GM23338 (cell line): ENCODE data around the gene ANO7. TPM values are rescaled to one million over a fixed set of nuclear protein-coding genes. Genes with fewer than 3 reads are reported as not detected.

Experiments used
- ATAC-seq: fragments of 200-7000 bp; cut with Tn5 transposase; 3 replicates; pipeline ENCODE4 v1.9.1; 2020
- DNase-seq: peaks from one replicate; pipeline ENCODE4 v3.0.0-alpha.2; 2015; ENCODE audit warnings: low spot score
- H2AFZ ChIP-seq: fragments of 200-600 bp; sonication (generic); 2 replicates; pipeline ENCODE4 v1.8.0; 2016; ENCODE audit warnings: antibody characterized with exemption, mild to moderate bottlenecking, moderate library complexity
- H3F3A ChIP-seq: fragments of 200-600 bp; sonication (generic); replicated peaks from 2 replicates; pipeline ENCODE4 v1.8.0; 2017; ENCODE audit warnings: antibody characterized with exemption, mixed run types, low read depth
- H3K27ac ChIP-seq: fragments of 200-600 bp; sonication (generic); 2 replicates; pipeline ENCODE4 v1.6.1; 2016; ENCODE audit warnings: low read depth
- H3K27me3 ChIP-seq: fragments of 200-600 bp; sonication (generic); 2 replicates; pipeline ENCODE4 v1.8.0; 2016; ENCODE audit warnings: mild to moderate bottlenecking, mixed run types, moderate library complexity; ENCODE audit not compliant: insufficient read depth
- H3K36me3 ChIP-seq: fragments of 200-600 bp; sonication (generic); 2 replicates; pipeline ENCODE4 v1.8.0; 2016; ENCODE audit warnings: mild to moderate bottlenecking; ENCODE audit not compliant: insufficient read depth
- H3K4me1 ChIP-seq: fragments of 200-600 bp; sonication (generic); 2 replicates; pipeline ENCODE4 v1.8.0; 2016; ENCODE audit warnings: mild to moderate bottlenecking, moderate library complexity; ENCODE audit not compliant: insufficient read depth
- H3K4me2 ChIP-seq: fragments of 200-600 bp; sonication (generic); 2 replicates; pipeline ENCODE4 v1.7.1; 2017; ENCODE audit warnings: mixed run types
- H3K4me3 ChIP-seq: fragments of 200-600 bp; sonication (generic); 2 replicates; pipeline ENCODE4 v1.6.1; 2016; ENCODE audit warnings: mixed run types
- H3K79me2 ChIP-seq: fragments of 200-600 bp; sonication (generic); replicated peaks from 2 replicates; pipeline ENCODE4 v1.8.0; 2017; ENCODE audit warnings: mild to moderate bottlenecking; ENCODE audit not compliant: insufficient read depth
- H3K9me2 ChIP-seq: fragments of 200-600 bp; sonication (generic); 2 replicates; pipeline ENCODE4 v1.8.0; 2017; ENCODE audit not compliant: insufficient read depth
- H4K20me1 ChIP-seq: fragments of 200-600 bp; sonication (generic); replicated peaks from 2 replicates; pipeline ENCODE4 v1.8.0; 2017; ENCODE audit warnings: mild to moderate bottlenecking; ENCODE audit not compliant: insufficient read depth
- H3K27ac Mint-ChIP-seq: 2 replicates; pipeline ENCODE4 v1.8.0; 2020; ENCODE audit warnings: inconsistent platforms, mild to moderate bottlenecking, moderate library complexity, mixed read lengths
- H3K27me3 Mint-ChIP-seq: 3 replicates; pipeline ENCODE4 v1.8.0; 2022; ENCODE audit warnings: low read depth, mild to moderate bottlenecking, moderate library complexity, mixed read lengths, inconsistent platforms; ENCODE audit not compliant: insufficient read depth, poor library complexity
- H3K36me3 Mint-ChIP-seq: 3 replicates; pipeline ENCODE4 v1.8.0; 2021; ENCODE audit warnings: low read depth, mild to moderate bottlenecking, inconsistent platforms, moderate library complexity, mixed read lengths
- H3K4me1 Mint-ChIP-seq: 3 replicates; pipeline ENCODE4 v1.8.0; 2020; ENCODE audit warnings: mild to moderate bottlenecking, inconsistent platforms, mixed read lengths
- H3K4me3 Mint-ChIP-seq: 3 replicates; pipeline ENCODE4 v1.8.0; 2021; ENCODE audit warnings: moderate library complexity, mild to moderate bottlenecking, inconsistent platforms, mixed read lengths
- H3K9me3 Mint-ChIP-seq: 3 replicates; pipeline ENCODE4 v1.8.0; 2020; ENCODE audit warnings: moderate library complexity, mild to moderate bottlenecking, inconsistent platforms, mixed read lengths
- CREB1 ChIP-seq: fragments of 250-450 bp; sonication (Bioruptor Pico); IDR thresholded peaks from 2 replicates; pipeline ENCODE4 v1.5.0; 2020; ENCODE audit warnings: low read depth, mild to moderate bottlenecking, moderate library complexity
- EZH2 ChIP-seq: fragments of 200-600 bp; sonication (generic); IDR thresholded peaks from one replicate; pipeline ENCODE4 v1.8.0; 2017; ENCODE audit warnings: antibody characterized with exemption, mild to moderate bottlenecking, low read depth; ENCODE audit not compliant: unreplicated experiment
- EZH2phosphoT487 ChIP-seq: fragments of 200-600 bp; sonication (generic); IDR thresholded peaks from one replicate; pipeline ENCODE4 v1.8.1; 2018; ENCODE audit warnings: antibody characterized with exemption; ENCODE audit not compliant: unreplicated experiment
- POLR2AphosphoS5 ChIP-seq: IDR thresholded peaks from 2 replicates; pipeline ENCODE4 v1.6.1; 2016; ENCODE audit warnings: antibody characterized with exemption, low read depth
- ZNF114 ChIP-seq: fragments of 250-450 bp; sonication (Bioruptor Pico); IDR thresholded peaks from 2 replicates; pipeline ENCODE4 v1.5.0; 2020; ENCODE audit warnings: mild to moderate bottlenecking, moderate library complexity
- ZNF331 ChIP-seq: fragments of 250-450 bp; sonication (Bioruptor Pico); IDR thresholded peaks from 2 replicates; pipeline ENCODE4 v1.5.0; 2020; ENCODE audit warnings: low read depth, mild to moderate bottlenecking, moderate library complexity
- polyA plus RNA-seq: library from polyadenylated mRNA; unstranded; fragments of >200 nt; fragmentation: Nextera tagmentation; extraction: Ambion mirVana; gene quantifications from 2 replicates; pipeline ENCODE4 v1.2.1, GENCODE V29; 2016
- total RNA-seq: library from RNA; depleted of rRNA; stranded (reverse); fragments of >200 nt; shearing (Covaris generic); gene quantifications from 2 replicates; pipeline ENCODE4 v1.2.3, GENCODE V29; 2014
- TF ChIP-seq, protein P1 (sequence below), 2 experiments: fragments of 200-600 bp in 1 of 2; sonication (generic) in 1 of 2; conservative IDR thresholded peaks; 2 replicates each; pipeline versions ENCODE4 v1.5.1 to v1.6.1; 2016 to 2017; ENCODE audit warnings: antibody characterized with exemption in 2 of 2, low read depth in 2 of 2, mild to moderate bottlenecking in 2 of 2, moderate library complexity in 1 of 2
- TF ChIP-seq, protein P2 (sequence below): IDR thresholded peaks from 2 replicates; pipeline ENCODE4 v1.6.1; 2016; ENCODE audit warnings: antibody characterized with exemption
- TF ChIP-seq, protein P3 (sequence below): IDR thresholded peaks from one replicate; pipeline ENCODE4 v1.6.1; 2018; ENCODE audit warnings: antibody characterized with exemption; ENCODE audit not compliant: unreplicated experiment
- TF ChIP-seq, protein P4 (sequence below): fragments of 250-450 bp; sonication (Bioruptor Pico); IDR thresholded peaks from 2 replicates; pipeline ENCODE4 v1.5.0; 2020; ENCODE audit warnings: mild to moderate bottlenecking, moderate library complexity

ANO7 gene
- total and polyA plus RNA-seq, 2 experiments from 2014 or later, result 3.6 to 5.1 TPM

DNA sequence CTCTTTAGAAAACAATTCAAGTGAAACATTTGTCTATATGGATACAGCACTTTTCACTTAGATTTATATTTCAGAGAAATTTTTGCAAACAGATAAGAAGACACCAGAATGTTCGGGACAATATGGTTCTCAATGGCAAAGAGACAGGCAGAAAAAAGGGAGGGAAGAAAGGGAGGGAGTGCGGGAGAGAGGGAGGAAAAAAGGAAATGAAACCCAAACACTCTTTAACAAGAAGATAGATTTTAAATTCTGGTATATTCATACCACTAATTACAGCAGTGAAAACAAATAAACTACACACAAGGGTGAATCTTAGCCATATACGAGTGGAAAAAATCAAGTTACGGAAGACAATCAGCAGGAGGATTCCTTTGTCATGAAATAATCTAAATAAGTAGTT, 42.2 kb upstream of the ANO7 start (continued):
- TF ChIP-seq, protein P1, sequence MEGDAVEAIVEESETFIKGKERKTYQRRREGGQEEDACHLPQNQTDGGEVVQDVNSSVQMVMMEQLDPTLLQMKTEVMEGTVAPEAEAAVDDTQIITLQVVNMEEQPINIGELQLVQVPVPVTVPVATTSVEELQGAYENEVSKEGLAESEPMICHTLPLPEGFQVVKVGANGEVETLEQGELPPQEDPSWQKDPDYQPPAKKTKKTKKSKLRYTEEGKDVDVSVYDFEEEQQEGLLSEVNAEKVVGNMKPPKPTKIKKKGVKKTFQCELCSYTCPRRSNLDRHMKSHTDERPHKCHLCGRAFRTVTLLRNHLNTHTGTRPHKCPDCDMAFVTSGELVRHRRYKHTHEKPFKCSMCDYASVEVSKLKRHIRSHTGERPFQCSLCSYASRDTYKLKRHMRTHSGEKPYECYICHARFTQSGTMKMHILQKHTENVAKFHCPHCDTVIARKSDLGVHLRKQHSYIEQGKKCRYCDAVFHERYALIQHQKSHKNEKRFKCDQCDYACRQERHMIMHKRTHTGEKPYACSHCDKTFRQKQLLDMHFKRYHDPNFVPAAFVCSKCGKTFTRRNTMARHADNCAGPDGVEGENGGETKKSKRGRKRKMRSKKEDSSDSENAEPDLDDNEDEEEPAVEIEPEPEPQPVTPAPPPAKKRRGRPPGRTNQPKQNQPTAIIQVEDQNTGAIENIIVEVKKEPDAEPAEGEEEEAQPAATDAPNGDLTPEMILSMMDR (conservative IDR thresholded peaks at IDR 0.05; ENCODE audit: low read depth in 2 of 2), result no peak
- no peak for TF ChIP-seq EZH2
- TF ChIP-seq, protein P2, sequence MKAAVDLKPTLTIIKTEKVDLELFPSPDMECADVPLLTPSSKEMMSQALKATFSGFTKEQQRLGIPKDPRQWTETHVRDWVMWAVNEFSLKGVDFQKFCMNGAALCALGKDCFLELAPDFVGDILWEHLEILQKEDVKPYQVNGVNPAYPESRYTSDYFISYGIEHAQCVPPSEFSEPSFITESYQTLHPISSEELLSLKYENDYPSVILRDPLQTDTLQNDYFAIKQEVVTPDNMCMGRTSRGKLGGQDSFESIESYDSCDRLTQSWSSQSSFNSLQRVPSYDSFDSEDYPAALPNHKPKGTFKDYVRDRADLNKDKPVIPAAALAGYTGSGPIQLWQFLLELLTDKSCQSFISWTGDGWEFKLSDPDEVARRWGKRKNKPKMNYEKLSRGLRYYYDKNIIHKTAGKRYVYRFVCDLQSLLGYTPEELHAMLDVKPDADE, result no peak
- no peak for TF ChIP-seq EZH2phosphoT487
- no peak for TF ChIP-seq POLR2AphosphoS5
- no peak for TF ChIP-seq ZNF331 (CRISPR knock-in tag)
- TF ChIP-seq, protein P3, sequence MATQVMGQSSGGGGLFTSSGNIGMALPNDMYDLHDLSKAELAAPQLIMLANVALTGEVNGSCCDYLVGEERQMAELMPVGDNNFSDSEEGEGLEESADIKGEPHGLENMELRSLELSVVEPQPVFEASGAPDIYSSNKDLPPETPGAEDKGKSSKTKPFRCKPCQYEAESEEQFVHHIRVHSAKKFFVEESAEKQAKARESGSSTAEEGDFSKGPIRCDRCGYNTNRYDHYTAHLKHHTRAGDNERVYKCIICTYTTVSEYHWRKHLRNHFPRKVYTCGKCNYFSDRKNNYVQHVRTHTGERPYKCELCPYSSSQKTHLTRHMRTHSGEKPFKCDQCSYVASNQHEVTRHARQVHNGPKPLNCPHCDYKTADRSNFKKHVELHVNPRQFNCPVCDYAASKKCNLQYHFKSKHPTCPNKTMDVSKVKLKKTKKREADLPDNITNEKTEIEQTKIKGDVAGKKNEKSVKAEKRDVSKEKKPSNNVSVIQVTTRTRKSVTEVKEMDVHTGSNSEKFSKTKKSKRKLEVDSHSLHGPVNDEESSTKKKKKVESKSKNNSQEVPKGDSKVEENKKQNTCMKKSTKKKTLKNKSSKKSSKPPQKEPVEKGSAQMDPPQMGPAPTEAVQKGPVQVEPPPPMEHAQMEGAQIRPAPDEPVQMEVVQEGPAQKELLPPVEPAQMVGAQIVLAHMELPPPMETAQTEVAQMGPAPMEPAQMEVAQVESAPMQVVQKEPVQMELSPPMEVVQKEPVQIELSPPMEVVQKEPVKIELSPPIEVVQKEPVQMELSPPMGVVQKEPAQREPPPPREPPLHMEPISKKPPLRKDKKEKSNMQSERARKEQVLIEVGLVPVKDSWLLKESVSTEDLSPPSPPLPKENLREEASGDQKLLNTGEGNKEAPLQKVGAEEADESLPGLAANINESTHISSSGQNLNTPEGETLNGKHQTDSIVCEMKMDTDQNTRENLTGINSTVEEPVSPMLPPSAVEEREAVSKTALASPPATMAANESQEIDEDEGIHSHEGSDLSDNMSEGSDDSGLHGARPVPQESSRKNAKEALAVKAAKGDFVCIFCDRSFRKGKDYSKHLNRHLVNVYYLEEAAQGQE, result no peak

DNA sequence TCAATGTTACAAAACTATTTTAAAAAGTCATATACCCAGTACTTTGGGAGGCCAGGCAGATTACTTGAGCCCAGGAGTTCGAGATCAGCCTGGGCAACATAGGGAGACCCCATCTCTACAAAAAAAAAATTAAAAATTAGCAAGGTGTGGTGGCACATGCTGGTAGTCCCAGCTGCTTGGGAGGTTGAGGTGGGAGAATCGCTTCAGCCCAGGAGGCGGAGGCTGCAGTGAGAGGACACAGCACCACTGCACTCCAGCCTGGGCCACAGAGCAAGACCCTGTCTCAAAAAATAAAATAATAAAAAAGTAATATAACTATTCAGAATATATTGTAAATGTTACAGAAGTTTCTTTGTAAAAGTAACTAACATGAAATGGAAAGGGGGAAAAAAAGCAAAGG, 41.1 kb upstream of the ANO7 start:
- Histone ChIP-seq H3K79me2 (peaks cover 72% of the 10 kb centered on the region), H2AFZ (no peak overlapping the region), H3F3A (0 out of 2 replicates have a peak, but pooled peaks cover 6% of the 10 kb centered on the region), H3K36me3 (no peaks in the 10 kb centered on the region), H3K27me3 (no peaks in the 10 kb centered on the region), H3K4me1 (peaks cover 23% of the 10 kb centered on the region), H3K4me3 (no peak overlapping the region), H3K4me2 (no peak overlapping the region), H4K20me1 (peaks cover 22% of the 10 kb centered on the region), H3K27ac (no peak overlapping the region), H3K9me2 (no peaks in the 10 kb centered on the region)
- no peaks in the 10 kb centered on the region; the same call in 2 of the 3 replicates for H3K9me3 Mint-ChIP-seq
- no peak for DNase-seq
- H3K4me3 Mint-ChIP-seq, result peak overlapping the region; percentile 94; the same call in 1 of the 3 replicates
- no peak for ATAC-seq
- peaks cover 8% of the 10 kb centered on the region; the same call in 1 of the 3 replicates for H3K36me3 Mint-ChIP-seq
- no peak overlapping the region for H3K27ac Mint-ChIP-seq
- peaks cover 26% of the 10 kb centered on the region for H3K4me1 Mint-ChIP-seq
- peaks cover 14% of the 10 kb centered on the region for H3K27me3 Mint-ChIP-seq
- TF ChIP-seq EZH2phosphoT487, result no peak
- no peak for TF ChIP-seq EZH2
- TF ChIP-seq POLR2AphosphoS5, result no peak
- TF ChIP-seq ZNF331 (CRISPR knock-in tag), result no peak
- TF ChIP-seq, protein P4, sequence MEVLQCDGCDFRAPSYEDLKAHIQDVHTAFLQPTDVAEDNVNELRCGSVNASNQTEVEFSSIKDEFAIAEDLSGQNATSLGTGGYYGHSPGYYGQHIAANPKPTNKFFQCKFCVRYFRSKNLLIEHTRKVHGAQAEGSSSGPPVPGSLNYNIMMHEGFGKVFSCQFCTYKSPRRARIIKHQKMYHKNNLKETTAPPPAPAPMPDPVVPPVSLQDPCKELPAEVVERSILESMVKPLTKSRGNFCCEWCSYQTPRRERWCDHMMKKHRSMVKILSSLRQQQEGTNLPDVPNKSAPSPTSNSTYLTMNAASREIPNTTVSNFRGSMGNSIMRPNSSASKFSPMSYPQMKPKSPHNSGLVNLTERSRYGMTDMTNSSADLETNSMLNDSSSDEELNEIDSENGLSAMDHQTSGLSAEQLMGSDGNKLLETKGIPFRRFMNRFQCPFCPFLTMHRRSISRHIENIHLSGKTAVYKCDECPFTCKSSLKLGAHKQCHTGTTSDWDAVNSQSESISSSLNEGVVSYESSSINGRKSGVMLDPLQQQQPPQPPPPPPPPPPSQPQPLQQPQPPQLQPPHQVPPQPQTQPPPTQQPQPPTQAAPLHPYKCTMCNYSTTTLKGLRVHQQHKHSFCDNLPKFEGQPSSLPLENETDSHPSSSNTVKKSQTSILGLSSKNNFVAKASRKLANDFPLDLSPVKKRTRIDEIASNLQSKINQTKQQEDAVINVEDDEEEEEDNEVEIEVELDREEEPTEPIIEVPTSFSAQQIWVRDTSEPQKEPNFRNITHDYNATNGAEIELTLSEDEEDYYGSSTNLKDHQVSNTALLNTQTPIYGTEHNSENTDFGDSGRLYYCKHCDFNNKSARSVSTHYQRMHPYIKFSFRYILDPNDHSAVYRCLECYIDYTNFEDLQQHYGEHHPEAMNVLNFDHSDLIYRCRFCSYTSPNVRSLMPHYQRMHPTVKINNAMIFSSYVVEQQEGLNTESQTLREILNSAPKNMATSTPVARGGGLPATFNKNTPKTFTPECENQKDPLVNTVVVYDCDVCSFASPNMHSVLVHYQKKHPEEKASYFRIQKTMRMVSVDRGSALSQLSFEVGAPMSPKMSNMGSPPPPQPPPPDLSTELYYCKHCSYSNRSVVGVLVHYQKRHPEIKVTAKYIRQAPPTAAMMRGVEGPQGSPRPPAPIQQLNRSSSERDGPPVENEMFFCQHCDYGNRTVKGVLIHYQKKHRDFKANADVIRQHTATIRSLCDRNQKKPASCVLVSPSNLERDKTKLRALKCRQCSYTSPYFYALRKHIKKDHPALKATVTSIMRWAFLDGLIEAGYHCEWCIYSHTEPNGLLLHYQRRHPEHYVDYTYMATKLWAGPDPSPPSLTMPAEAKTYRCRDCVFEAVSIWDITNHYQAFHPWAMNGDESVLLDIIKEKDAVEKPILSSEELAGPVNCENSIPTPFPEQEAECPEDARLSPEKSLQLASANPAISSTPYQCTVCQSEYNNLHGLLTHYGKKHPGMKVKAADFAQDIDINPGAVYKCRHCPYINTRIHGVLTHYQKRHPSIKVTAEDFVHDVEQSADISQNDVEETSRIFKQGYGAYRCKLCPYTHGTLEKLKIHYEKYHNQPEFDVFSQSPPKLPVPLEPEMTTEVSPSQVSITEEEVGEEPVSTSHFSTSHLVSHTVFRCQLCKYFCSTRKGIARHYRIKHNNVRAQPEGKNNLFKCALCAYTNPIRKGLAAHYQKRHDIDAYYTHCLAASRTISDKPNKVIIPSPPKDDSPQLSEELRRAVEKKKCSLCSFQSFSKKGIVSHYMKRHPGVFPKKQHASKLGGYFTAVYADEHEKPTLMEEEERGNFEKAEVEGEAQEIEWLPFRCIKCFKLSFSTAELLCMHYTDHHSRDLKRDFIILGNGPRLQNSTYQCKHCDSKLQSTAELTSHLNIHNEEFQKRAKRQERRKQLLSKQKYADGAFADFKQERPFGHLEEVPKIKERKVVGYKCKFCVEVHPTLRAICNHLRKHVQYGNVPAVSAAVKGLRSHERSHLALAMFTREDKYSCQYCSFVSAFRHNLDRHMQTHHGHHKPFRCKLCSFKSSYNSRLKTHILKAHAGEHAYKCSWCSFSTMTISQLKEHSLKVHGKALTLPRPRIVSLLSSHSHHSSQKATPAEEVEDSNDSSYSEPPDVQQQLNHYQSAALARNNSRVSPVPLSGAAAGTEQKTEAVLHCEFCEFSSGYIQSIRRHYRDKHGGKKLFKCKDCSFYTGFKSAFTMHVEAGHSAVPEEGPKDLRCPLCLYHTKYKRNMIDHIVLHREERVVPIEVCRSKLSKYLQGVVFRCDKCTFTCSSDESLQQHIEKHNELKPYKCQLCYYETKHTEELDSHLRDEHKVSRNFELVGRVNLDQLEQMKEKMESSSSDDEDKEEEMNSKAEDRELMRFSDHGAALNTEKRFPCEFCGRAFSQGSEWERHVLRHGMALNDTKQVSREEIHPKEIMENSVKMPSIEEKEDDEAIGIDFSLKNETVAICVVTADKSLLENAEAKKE (CRISPR knock-in tag), result no peak
- no peak for TF ChIP-seq ZNF114 (CRISPR knock-in tag)
- TF ChIP-seq CREB1 (CRISPR knock-in tag), result no peak
